Stomach (tissue), 9 donors: Measurements from ENCODE around the gene ERAS. TPM values are rescaled to one million over a fixed set of nuclear protein-coding genes. Genes with fewer than 3 reads are reported as not detected.

Experiments
- DNase-seq, 2 donors: peaks; one replicate each; pipeline versions ENCODE4 v3.0.0 to v3.0.0-alpha.2; 2013 to 2019
- H3K27ac ChIP-seq, 5 donors: fragments of 200-600 bp in 4 of 5; sonication (generic) in 4 of 5; one replicate each; pipeline ENCODE4 v1.5.1; 2013 to 2019; ENCODE audit warnings: mild to moderate bottlenecking in 1 of 5, moderate library complexity in 1 of 5
- H3K27me3 ChIP-seq, 3 donors: fragments of 200-600 bp; sonication (generic); one replicate each; pipeline ENCODE4 v1.5.1; 2017 to 2019; ENCODE audit warnings: mixed run types in 1 of 3
- H3K36me3 ChIP-seq, 4 donors: fragments of 200-600 bp; sonication (generic); 1 replicate in 3 of 4; 2 replicates in 1 of 4; pipeline ENCODE4 v1.5.1; 2016 to 2019
- H3K4me1 ChIP-seq, 4 donors: fragments of 200-600 bp; sonication (generic); one replicate each; pipeline ENCODE4 v1.5.1; 2016 to 2019
- H3K4me3 ChIP-seq, 4 donors: fragments of 200-600 bp; sonication (generic) in 3 of 4; one replicate each; pipeline ENCODE4 v1.5.1; 2016 to 2019; ENCODE audit warnings: mild to moderate bottlenecking in 1 of 4
- H3K9me3 ChIP-seq, 4 donors: fragments of 200-600 bp; sonication (generic); one replicate each; pipeline ENCODE4 v1.5.1; 2016 to 2019
- EP300 ChIP-seq: sonication (generic); formaldehyde crosslinking; IDR thresholded peaks from one replicate; pipeline ENCODE4 v1.6.1; 2017; ENCODE audit warnings: antibody characterized with exemption
- POLR2A ChIP-seq, 4 donors: fragments of 450-650 bp; IDR thresholded peaks; one replicate each; pipeline ENCODE4 v1.6.1; 2016; ENCODE audit warnings: antibody characterized with exemption in 4 of 4, control low read depth in 2 of 4, mild to moderate bottlenecking in 1 of 4, moderate library complexity in 1 of 4
- POLR2AphosphoS5 ChIP-seq, 3 donors: sonication (generic); formaldehyde crosslinking; IDR thresholded peaks; one replicate each; pipeline ENCODE4 v1.6.1; 2016; ENCODE audit warnings: antibody characterized with exemption in 3 of 3
- WGBS, 5 donors: extraction: QIAGEN DNeasy Blood & Tissue Kit in 3 of 5; methylation state at CpG; one replicate each; pipeline versions ENCODE4 v1.1.5 to v1.1.7; 2013 to 2018; 5-methylcytosine and 5-hydroxymethylcytosine counted together
- intact Hi-C: fragments of 100-400 bp; cut with DNase I; formaldehyde crosslinking; loops from one replicate; pipeline ENCODE4 v1.15.1; 2023; ENCODE audit warnings: low total_unique reads
- polyA plus RNA-seq, 3 donors: library from polyadenylated mRNA; stranded (reverse); fragments of 200-250 nt; gene quantifications; one replicate each; pipeline ENCODE4 v1.2.3, GENCODE V29; 2013
- total RNA-seq, 5 donors: library from RNA; depleted of rRNA; stranded (reverse); fragments of >200 nt; gene quantifications; one replicate each; pipeline versions ENCODE4 v1.1.0 to v1.2.3, GENCODE V29; 2014 to 2016
- TF ChIP-seq, protein P1 (sequence below), 7 experiments: fragments of 450-650 bp in 4 of 7; fragments of 200-600 bp in 3 of 7; sonication (generic) in 3 of 7; IDR thresholded peaks; one replicate each; pipeline ENCODE4 v1.5.1; 2016 to 2019; ENCODE audit warnings: antibody characterized with exemption in 7 of 7, control low read depth in 2 of 7, mild to moderate bottlenecking in 1 of 7
- donor health status: healthy with polysubstance abuse.
- donor health status: Bipolar disorder and iron deficiency.
- donor health status: healthy.

Gene ERAS
- total and polyA plus RNA-seq, 8 donors, result not detected

- WGBS, 5 donors, result 49 to 76% (median 63%) methylated on average over 5 to 7 of the region's 7 CpGs
These were observed 36.7 kb upstream of the ERAS start for GRCh38 chrX:48789366-48790220.

GRCh38 chrX:48790477-48790876 is 35.8 kb upstream of the ERAS start:
- DNase-seq, result no peak
- no peaks in the 10 kb centered on the region for H3K36me3 ChIP-seq
- no peak for TF ChIP-seq EP300
- no peak for TF ChIP-seq POLR2AphosphoS5 (IDR thresholded peaks at IDR 0.05)
- TF ChIP-seq, protein P1, sequence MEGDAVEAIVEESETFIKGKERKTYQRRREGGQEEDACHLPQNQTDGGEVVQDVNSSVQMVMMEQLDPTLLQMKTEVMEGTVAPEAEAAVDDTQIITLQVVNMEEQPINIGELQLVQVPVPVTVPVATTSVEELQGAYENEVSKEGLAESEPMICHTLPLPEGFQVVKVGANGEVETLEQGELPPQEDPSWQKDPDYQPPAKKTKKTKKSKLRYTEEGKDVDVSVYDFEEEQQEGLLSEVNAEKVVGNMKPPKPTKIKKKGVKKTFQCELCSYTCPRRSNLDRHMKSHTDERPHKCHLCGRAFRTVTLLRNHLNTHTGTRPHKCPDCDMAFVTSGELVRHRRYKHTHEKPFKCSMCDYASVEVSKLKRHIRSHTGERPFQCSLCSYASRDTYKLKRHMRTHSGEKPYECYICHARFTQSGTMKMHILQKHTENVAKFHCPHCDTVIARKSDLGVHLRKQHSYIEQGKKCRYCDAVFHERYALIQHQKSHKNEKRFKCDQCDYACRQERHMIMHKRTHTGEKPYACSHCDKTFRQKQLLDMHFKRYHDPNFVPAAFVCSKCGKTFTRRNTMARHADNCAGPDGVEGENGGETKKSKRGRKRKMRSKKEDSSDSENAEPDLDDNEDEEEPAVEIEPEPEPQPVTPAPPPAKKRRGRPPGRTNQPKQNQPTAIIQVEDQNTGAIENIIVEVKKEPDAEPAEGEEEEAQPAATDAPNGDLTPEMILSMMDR (IDR thresholded peaks at IDR 0.05), result no peak
- TF ChIP-seq POLR2A (IDR thresholded peaks at IDR 0.05), result no peak
- peaks cover 0 to 19% (median 17%) of the 10 kb centered on the region in 3 donors for H3K27me3 ChIP-seq
- H3K9me3 ChIP-seq, result no peaks in the 10 kb centered on the region
- intact Hi-C loops, result no loop called here
- WGBS, 5 donors, result 56 to 67% (median 62%) methylated on average over 5 of the region's 5 CpGs
- H3K27ac ChIP-seq, result no peak overlapping the region
- H3K4me3 ChIP-seq, result no peak overlapping the region
- H3K4me1 ChIP-seq, result no peaks in the 10 kb centered on the region

More at GRCh38 chrX:48789366-48790220, 36.7 kb upstream of the ERAS start:
- no peaks in the 10 kb centered on the region for H3K9me3 ChIP-seq
- H3K4me1 ChIP-seq, result no peaks in the 10 kb centered on the region
- peaks cover 0 to 19% (median 17%) of the 10 kb centered on the region in 3 donors for H3K27me3 ChIP-seq
- no peak overlapping the region for H3K27ac ChIP-seq
- no peak overlapping the region for H3K4me3 ChIP-seq
- H3K36me3 ChIP-seq, result no peaks in the 10 kb centered on the region
- DNase-seq, result no peak
- no peak for TF ChIP-seq POLR2A (IDR thresholded peaks at IDR 0.05)
- TF ChIP-seq EP300, result no peak
- TF ChIP-seq POLR2AphosphoS5 (IDR thresholded peaks at IDR 0.05), result no peak
- TF ChIP-seq, protein P1 (IDR thresholded peaks at IDR 0.05), result no peak
- intact Hi-C loops, result no loop called here

GRCh38 chrX:48791063-48791820 is 35.1 kb upstream of the ERAS start:
- Histone ChIP-seq H3K4me1 (no peaks in the 10 kb centered on the region), H3K4me3 (no peak overlapping the region), H3K36me3 (no peaks in the 10 kb centered on the region), H3K9me3 (no peaks in the 10 kb centered on the region), H3K27ac (no peak overlapping the region), H3K27me3 (peaks cover 0 to 19% (median 12%) of the 10 kb centered on the region in 3 donors)
- 77 to 89% (median 87%) methylated on average over 8 to 11 of the region's 11 CpGs for WGBS, 5 donors
- DNase-seq, result no peak
- intact Hi-C loops, result no loop called here
- TF ChIP-seq EP300 (no peak), POLR2A (IDR thresholded peaks at IDR 0.05) (no peak), POLR2AphosphoS5 (IDR thresholded peaks at IDR 0.05) (no peak)
- TF ChIP-seq, protein P1 (IDR thresholded peaks at IDR 0.05), result no peak

DNA sequence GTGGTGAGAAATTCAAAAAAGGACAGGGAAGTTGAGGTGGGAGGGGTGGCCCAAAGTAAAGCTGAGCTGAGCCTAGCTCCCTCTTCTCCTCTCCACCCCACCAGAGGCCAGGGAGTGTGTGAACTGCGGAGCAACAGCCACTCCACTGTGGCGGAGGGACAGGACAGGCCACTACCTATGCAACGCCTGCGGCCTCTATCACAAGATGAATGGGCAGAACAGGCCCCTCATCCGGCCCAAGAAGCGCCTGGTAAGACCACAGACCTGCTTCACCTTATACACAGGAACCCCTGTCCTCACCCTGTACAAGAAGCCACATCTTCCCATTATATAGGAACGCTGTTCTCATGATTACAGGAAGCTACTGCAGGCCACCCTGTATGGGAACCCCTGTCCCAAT is 34.1 kb upstream of the ERAS start:
- intact Hi-C loops, result no loop called here
- TF ChIP-seq EP300 (no peak), POLR2AphosphoS5 (IDR thresholded peaks at IDR 0.05) (no peak), POLR2A (IDR thresholded peaks at IDR 0.05) (no peak)
- TF ChIP-seq, protein P1 (IDR thresholded peaks at IDR 0.05), result no peak
- no peak overlapping the region for H3K4me3 ChIP-seq
- H3K36me3 ChIP-seq, result no peaks in the 10 kb centered on the region
- WGBS, 5 donors, result 73 to 91% (median 76%) methylated on average over 2 to 7 of the region's 7 CpGs
- no peak for DNase-seq
- peaks cover 0 to 14% (median 8%) of the 10 kb centered on the region in 3 donors for H3K27me3 ChIP-seq
- no peaks in the 10 kb centered on the region for H3K9me3 ChIP-seq
- no peak overlapping the region for H3K27ac ChIP-seq
- no peaks in the 10 kb centered on the region for H3K4me1 ChIP-seq
